ENCODE results near the gene HHATL. TPM values are rescaled to one million over a fixed set of nuclear protein-coding genes. Genes with fewer than 3 reads are reported as not detected.

The HHATL gene
- total and polyA plus RNA-seq, 2 of the 8 experiments (the other 6 are each of a cell fraction or from before 2014, with no cell fraction given): 0.18 TPM; not detected in 1

- Histone ChIP-seq H3K79me1 (ENCODE audit: low read depth, low read length) (no peaks in the 10 kb centered on the region), H3K4me3 (ENCODE audit: extremely low read depth in 1 of 4, insufficient read depth in 2 of 4, low read depth in 3 of 4, low read length in 4 of 4) (no peak overlapping the region), H3K36me3 (ENCODE audit: control insufficient read depth in 2 of 4, insufficient read depth in 4 of 4, low read length in 3 of 4) (no peaks in the 10 kb centered on the region), H2BK5ac (ENCODE audit: low read depth, low read length) (no peak overlapping the region), H3K56ac (replicated peaks; ENCODE audit: insufficient read length, low read depth, low read length) (no peak overlapping the region), H3K9ac (replicated peaks in 1 of 4; ENCODE audit: extremely low read depth in 1 of 4, low read depth in 3 of 4, low read length in 3 of 4) (no peak overlapping the region), H3K23ac (ENCODE audit: insufficient read length) (no peak overlapping the region), H4K5ac (ENCODE audit: insufficient read length, low read depth, low read length) (no peak overlapping the region), H2BK20ac (ENCODE audit: low read length) (no peak overlapping the region), H3K18ac (ENCODE audit: extremely low read depth, low read length) (no peak overlapping the region), H4K20me1 (replicated peaks in 1 of 2; ENCODE audit: control insufficient read depth in 1 of 2, insufficient read depth in 2 of 2, low read length in 2 of 2) (no peaks in the 10 kb centered on the region), H3K4ac (replicated peaks; ENCODE audit: insufficient read length, low read depth, low read length) (no peak overlapping the region), H2BK15ac (ENCODE audit: low read length) (no peak overlapping the region), H2BK12ac (ENCODE audit: low read depth, low read length) (no peak overlapping the region), H3K9me3 (ENCODE audit: insufficient read depth in 2 of 2, low read depth in 1 of 2, low read length in 1 of 2) (no peaks in the 10 kb centered on the region), H3K23me2 (ENCODE audit: low read depth, low read length) (no peaks in the 10 kb centered on the region), H3K79me2 (ENCODE audit: control insufficient read depth in 1 of 2, insufficient read depth in 2 of 2, low read length in 2 of 2) (no peaks in the 10 kb centered on the region), H2BK120ac (replicated peaks; ENCODE audit: low read depth, low read length) (no peak overlapping the region), H2AFZ (ENCODE audit: low read length) (no peak overlapping the region), H4K91ac (replicated peaks; ENCODE audit: insufficient read length, low read length) (no peak overlapping the region), H3K14ac (ENCODE audit: insufficient read length) (no peak overlapping the region), H3K4me1 (replicated peaks in 1 of 4; ENCODE audit: control insufficient read depth in 3 of 4, insufficient read depth in 4 of 4, low read length in 3 of 4) (peaks cover 0 to 4% (median 3%) of the 10 kb centered on the region in 4 experiments; a peak in 4 of 7 replicates), H4K8ac (ENCODE audit: extremely low read depth, insufficient read depth, low read length) (no peak overlapping the region), H2AK5ac (ENCODE audit: low read depth, low read length) (no peak overlapping the region), H3K4me2 (ENCODE audit: insufficient read depth in 1 of 2, low read depth in 2 of 2, low read length in 2 of 2) (no peak overlapping the region), H3K27me3 (replicated peaks in 1 of 4; ENCODE audit: control insufficient read depth in 3 of 4, extremely low read depth in 1 of 4, insufficient read depth in 3 of 4, low read length in 3 of 4) (0 out of 7 replicates have a peak, but pooled peaks cover 0 to 2% (median 0%) of the 10 kb centered on the region in 4 experiments), H3K27ac (ENCODE audit: low read depth, low read length) (no peak overlapping the region)
- DNase-seq (ENCODE audit: low read depth in 1 of 2, low spot score in 2 of 2) (no peak), FAIRE-seq (no peak)
- CTCF ChIA-PET (ENCODE audit: partially characterized antibody): interaction anchor here (0.6 to 1.4 kb wide), 4 partner anchors 9 to 62 kb away, joined by 3 to 4 read pairs (median 3); partner anchors contain the start of gene KLHL40
- POLR2A ChIA-PET (ENCODE audit: partially characterized antibody): interaction anchor here (1.3 kb wide), 1 partner anchor 18 kb away, joined by 3 read pairs; no protein-coding TSS in a partner anchor
- TF ChIP-seq NANOG (IDR thresholded peaks at IDR 0.05; ENCODE audit: insufficient read depth, low read depth, low read length, poor library complexity, severe bottlenecking): no peak
- no peak for TF ChIP-seq SP2 (IDR thresholded peaks at IDR 0.05; ENCODE audit: low read length)
- no peak for TF ChIP-seq RXRA (IDR thresholded peaks at IDR 0.05; ENCODE audit: insufficient read depth, low read depth, low read length)
- TF ChIP-seq RBBP5 (IDR thresholded peaks at IDR 0.05; ENCODE audit: borderline replicate concordance, low read depth, low read length): no peak
- TF ChIP-seq EP300 (IDR thresholded peaks at IDR 0.05; ENCODE audit: borderline replicate concordance in 1 of 2, low read depth in 2 of 2, low read length in 2 of 2): no peak
- no peak for TF ChIP-seq PHF8 (conservative IDR thresholded peaks at IDR 0.05; ENCODE audit: low read depth, low read length)
- TF ChIP-seq MAFK (IDR thresholded peaks at IDR 0.05; ENCODE audit: low read depth, low read length): no peak
- no peak for TF ChIP-seq SAP30 (IDR thresholded peaks at IDR 0.05; ENCODE audit: insufficient read depth, insufficient replicate concordance, low read length)
- no peak for TF ChIP-seq ASH2L (IDR thresholded peaks at IDR 0.05; ENCODE audit: low read length)
- no peak for TF ChIP-seq TAF1 (IDR thresholded peaks at IDR 0.05; ENCODE audit: low read depth, low read length)
- TF ChIP-seq CBX5 (IDR thresholded peaks at IDR 0.05; ENCODE audit: low read depth, low read length): no peak
- TF ChIP-seq CREB1 (IDR thresholded peaks at IDR 0.05): no peak
- TF ChIP-seq SIX5 (IDR thresholded peaks at IDR 0.05; ENCODE audit: low read depth, low read length): no peak
- TF ChIP-seq GTF2F1 (IDR thresholded peaks at IDR 0.05; ENCODE audit: borderline replicate concordance, low read depth, low read length): no peak
- TF ChIP-seq CTBP2 (IDR thresholded peaks at IDR 0.05; ENCODE audit: borderline replicate concordance, insufficient read depth, insufficient read length, low read length): no peak
- TF ChIP-seq SP1 (IDR thresholded peaks at IDR 0.05; ENCODE audit: low read depth, low read length): no peak
These were observed 8.2 kb downstream of the HHATL start for GRCh38 chr3:42694366-42694765.
